HepG2 (cell line): ENCODE data around the gene TOP1.
"Not testable (repeated sequence)": the region's sequence is repeated elsewhere in the genome, so short reads cannot be mapped to it uniquely, and the experiment has no call there.

ENCODE experiments used
- MEIS1 ChIP-seq: sonication (generic); formaldehyde crosslinking; IDR thresholded peaks from 2 replicates; pipeline ENCODE4 v1.9.0; 2021; ENCODE audit warnings: mild to moderate bottlenecking, missing genetic modification reagents, moderate library complexity, borderline replicate concordance
- ZBTB40 ChIP-seq, 2 experiments: fragments of 450-650 bp in 1 of 2; sonication (generic) in 1 of 2; formaldehyde crosslinking in 1 of 2; IDR thresholded peaks; 2 replicates each; pipeline versions ENCODE4 v1.6.1 to v1.8.0; 2016 to 2022; ENCODE audit warnings: antibody characterized with exemption in 1 of 2, mild to moderate bottlenecking in 1 of 2, missing genetic modification reagents in 1 of 2

DNA sequence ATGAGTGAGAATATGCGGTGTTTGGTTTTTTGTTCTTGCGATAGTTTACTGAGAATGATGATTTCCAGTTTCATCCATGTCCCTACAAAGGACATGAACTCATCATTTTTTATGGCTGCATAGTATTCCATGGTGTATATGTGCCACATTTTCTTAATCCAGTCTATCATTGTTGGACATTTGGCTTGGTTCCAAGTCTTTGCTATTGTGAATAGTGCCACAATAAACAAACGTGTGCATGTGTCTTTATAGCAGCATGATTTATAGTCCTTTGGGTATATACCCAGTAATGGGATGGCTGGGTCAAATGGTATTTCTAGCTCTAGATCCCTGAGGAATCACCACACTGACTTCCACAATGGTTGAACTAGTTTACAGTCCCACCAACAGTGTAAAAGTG, 99.7 kb downstream of the TOP1 start:
- TF ChIP-seq MEIS1 (CRISPR knock-in tag); ZBTB40 (IDR thresholded peaks at IDR 0.05); ZBTB40 (CRISPR knock-in tag; IDR thresholded peaks at IDR 0.05): not testable (repeated sequence)
